Skeletal muscle cell (primary cell): ENCODE measurements around the gene MBNL2.

Source experiments
- DNase-seq: peaks from one replicate; pipeline ENCODE4 v3.0.0-alpha.2; 2010; ENCODE audit warnings: low read depth
- H3K4me3 ChIP-seq: 2 replicates; pipeline ENCODE4 v1.5.1; 2011; ENCODE audit warnings: low read depth, mild to moderate bottlenecking, control low read depth, low read length, moderate library complexity

MBNL2 gene

DNA sequence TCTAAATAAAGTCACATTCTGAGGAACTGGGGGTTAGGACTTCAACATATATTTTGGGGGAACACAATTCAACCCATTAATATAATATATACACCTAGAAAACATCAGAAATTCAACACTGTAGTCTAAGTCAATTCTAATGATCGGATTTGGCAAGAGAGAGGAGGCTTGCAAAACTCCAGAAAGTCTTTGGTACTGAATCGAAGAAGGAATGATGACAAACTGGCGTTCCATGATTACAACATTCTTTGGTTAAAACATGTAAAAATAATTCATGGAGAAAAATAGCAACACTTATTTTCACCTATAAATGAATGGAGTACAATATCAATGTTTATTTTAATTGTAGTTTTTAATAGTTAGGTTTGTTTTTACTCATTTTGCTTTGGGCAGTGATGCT, 62.4 kb downstream of the MBNL2 start:
- H3K4me3 ChIP-seq, result no peak overlapping the region
- no peak for DNase-seq

DNA sequence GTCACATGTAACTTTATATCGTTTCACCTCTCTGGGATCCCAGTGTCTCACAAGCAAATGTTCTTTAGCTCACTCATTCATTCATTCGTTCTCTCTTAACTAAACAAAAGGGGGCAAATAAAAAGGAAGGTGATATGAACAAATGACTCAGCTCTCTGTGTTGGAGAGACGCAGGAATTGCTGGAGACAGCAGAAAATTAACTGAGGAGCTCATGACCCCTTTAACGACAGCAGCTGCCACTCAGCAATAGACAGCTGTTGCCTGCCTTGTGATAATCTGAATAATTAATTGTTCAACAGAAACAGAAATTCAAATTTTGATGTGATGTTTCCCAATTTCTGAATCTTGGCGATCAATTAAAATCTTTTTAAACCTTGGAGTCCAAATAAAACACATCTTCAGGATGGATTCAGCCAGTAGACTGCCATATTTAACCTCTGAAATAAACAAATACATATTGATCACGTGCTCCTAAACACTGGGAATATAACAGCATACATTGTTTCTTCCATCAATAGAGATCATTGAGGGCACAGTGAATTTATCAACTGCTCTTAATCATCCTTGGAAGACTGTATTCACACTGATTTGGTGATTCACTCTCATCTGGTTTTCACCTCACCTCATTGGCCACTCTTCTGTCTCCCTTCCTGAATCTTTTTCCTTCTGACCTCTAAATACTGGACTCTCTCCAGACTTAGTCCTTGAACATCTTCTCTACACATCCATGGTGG, 63.3 kb downstream of the MBNL2 start:
- H3K4me3 ChIP-seq, result no peak overlapping the region

DNA sequence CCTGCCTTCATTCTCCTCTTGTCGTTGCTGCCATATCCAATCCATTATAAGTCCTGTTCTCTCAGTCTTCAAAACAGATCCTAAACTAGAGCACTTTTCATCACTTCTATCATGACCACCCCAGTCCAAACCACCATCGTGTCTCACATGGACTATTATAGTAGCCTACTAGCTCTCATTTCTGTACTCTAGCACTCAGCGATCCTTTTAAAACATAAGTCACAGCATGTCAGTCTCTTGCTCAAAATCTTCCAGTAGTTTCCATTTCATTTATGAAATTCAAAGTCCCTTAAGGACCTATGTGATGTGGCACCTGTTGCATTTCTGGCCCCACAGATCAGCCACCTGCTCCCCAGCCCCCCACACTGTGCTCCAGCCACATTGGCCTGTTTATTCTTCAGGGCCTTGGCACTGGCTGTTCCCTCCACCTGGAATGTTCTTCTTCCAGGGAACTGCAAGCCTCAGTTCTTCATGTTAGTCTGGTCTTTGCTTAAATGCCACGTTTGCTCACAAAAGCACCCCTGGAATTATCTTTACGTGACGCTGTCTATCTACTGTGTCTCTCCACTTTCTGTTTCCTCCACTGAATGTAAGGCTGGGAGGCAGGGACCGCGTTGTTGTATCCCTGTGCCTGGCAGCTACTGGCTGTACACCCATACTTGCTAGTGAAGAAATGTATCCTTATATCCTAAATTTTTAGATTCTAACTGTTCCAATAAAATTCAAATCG, 64.3 kb downstream of the MBNL2 start:
- DNase-seq, result no peak
- H3K4me3 ChIP-seq, result no peak overlapping the region

More for the DNA sequence above, 63.3 kb downstream of the MBNL2 start:
- DNase-seq, result no peak

DNA sequence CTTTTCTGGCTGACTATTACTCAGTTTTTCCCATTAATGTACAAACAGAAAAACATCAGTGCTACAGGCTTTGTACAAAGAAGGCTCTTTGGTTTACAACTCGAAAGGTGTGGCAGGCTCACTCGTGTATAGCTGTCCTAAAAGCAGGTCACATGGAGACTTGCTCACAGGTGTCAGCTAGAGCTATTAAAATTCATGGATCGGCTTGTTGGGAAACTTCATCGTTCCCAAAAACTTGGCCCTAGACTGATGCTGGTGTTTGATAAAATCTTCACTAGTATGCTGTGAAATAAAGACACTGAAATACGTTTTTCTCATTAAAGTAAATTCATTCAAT, 64.9 kb downstream of the MBNL2 start:
- H3K4me3 ChIP-seq, result no peak overlapping the region
- DNase-seq, result no peak

DNA sequence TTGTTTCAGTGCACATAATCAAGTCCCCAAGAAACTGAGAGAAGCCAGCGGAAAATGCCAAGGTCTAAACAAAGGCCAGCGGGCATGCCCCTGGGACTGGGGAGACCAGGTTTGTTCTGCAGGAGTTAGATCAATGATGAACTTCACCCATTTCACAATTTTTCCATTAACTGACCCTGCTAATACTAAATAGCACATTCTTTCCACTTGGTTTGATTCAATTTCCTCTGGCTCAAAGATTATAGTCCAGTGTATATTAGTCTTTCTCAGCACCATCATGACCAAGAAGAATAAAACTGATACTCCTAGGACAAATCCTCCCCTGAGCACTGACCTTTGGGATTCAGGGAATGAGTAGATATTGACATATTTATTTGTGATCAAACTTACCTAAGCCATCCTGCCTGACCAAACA, 66.4 kb downstream of the MBNL2 start:
- no peak overlapping the region for H3K4me3 ChIP-seq
- no peak for DNase-seq

DNA sequence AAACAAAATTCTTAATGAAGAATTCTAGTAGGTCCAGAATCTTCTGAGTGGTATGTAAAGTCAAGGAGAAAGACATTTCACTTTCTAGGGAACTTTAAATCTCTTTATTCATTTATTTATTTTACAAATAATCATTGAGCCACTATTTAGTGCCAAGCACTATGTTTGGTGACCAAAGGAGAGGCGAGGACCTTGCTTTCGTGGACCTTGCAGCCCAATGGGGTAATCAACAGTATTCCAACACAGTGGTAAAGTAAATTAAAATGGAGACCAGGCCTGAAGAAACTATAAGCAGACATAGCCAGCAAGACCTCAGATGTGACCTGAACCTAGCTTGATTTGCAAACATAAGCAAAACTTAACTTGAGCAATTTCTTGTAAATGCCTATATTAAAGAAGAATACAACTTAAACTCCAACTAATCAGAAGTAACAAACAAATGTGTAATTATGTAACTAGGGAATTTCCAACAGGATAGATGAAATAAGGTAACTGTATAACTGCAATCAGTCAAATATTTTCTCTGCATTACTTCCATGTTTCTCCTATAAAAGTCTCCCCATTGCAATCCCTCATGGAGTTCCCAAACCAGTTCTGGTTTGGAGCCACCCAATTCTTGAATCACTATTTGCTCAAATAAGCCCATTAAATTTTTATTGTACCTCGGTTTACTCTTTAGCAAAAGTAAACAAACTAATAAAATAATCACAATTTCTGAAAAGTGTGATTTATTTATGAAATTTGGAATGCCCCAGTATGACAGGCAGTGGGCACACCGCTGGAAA, 67.6 kb downstream of the MBNL2 start:
- no peak for DNase-seq

DNA sequence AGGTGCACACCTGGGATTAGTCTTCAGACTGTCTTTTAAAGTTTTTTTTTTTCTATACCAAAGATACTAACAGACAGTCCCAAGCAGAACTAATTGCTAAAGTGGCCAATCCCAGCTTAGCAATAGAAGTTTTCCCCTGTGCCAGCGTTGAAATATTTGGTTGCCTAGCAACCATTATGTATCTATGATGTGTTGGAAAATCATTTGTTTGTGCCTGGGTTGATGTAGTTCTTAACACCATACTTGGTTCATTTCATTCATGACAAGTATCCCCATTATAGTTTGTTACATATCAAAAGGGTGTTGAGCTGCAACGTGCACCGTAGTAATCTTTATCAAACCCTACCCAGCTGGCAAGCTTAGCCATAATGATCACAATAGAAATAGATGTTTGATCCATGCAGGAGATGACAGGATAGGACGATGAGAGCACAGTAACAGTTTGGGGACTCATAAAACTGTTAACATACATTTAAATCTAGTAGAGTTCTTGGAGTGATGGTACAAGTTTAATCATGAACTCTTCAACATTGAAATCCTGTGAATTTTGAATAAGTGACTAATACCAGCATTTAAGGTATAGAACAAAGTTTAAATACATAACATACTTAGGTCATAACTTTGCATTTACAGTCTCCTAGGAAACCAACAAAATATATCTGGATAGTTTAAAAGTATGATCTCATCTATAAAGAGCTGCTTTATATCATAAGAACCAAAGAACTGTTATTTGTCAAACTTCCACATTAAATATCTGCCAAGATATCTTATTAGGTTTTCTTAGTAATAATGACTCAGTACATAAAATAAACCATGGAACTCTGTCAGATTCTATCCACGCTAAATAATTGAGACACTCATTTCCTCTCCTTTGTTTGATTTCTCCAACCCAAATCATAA, 73.4 kb downstream of the MBNL2 start:
- no peak for DNase-seq
- H3K4me3 ChIP-seq, result no peak overlapping the region

More for the DNA sequence above, 67.6 kb downstream of the MBNL2 start:
- no peak overlapping the region for H3K4me3 ChIP-seq

DNA sequence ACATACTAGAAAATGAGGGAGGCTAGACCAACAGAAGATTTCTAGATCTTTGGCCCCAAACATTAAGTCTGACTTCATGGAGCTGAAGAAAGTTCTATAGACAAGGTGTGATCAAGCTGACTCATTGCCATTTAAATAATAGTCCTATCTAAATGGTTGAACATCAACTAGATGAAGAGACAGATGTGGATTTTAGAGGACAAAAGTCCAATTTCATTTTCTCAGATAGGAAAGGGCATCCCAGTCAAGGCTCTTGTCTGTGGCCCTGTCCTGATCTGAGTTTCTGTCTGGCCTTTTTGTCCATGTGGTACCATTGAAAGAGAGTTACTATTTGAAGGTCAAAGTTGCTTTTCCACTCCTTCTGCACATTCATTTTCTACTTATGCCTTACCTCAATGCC, 74.6 kb downstream of the MBNL2 start:
- DNase-seq, result no peak
- H3K4me3 ChIP-seq, result no peak overlapping the region

DNA sequence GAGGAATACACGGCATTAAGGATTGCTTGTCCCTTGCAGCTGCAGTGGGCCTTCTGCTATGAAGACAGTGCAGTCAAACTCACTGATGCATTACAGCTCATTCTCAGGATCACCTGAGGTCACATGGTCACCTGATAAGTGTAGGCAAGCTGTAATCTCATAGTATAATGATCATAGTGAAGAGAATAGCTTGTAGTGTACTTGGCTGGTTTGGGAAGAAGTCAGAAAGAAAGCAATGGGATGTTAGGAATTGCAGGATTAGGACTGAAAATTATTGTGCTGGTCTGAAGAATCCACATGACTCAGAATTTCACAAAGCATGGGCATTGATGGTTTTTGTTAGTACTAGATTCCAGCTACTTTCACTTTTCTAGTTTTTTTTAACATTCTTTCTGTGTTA, 76.7 kb downstream of the MBNL2 start:
- H3K4me3 ChIP-seq, result no peak overlapping the region
- DNase-seq, result no peak

DNA sequence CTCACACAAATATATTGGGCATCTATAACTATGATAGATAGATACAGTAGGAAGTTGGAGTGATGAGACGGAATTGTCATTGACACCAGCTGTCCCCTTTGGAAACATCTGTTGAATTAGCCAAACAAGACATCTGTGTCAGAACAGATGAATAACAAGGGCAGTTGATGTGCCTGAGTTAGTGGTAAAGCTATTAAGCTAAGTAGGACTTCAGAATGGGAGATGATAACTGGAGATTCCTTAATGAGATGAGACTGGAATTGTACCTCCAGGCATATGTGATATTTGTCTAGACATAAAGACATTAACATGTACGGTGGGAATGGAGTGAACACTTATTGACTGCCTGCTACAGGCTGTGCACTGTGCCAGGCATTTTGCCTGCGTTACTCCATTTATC, 78.7 kb downstream of the MBNL2 start:
- DNase-seq, result no peak
- H3K4me3 ChIP-seq, result no peak overlapping the region

DNA sequence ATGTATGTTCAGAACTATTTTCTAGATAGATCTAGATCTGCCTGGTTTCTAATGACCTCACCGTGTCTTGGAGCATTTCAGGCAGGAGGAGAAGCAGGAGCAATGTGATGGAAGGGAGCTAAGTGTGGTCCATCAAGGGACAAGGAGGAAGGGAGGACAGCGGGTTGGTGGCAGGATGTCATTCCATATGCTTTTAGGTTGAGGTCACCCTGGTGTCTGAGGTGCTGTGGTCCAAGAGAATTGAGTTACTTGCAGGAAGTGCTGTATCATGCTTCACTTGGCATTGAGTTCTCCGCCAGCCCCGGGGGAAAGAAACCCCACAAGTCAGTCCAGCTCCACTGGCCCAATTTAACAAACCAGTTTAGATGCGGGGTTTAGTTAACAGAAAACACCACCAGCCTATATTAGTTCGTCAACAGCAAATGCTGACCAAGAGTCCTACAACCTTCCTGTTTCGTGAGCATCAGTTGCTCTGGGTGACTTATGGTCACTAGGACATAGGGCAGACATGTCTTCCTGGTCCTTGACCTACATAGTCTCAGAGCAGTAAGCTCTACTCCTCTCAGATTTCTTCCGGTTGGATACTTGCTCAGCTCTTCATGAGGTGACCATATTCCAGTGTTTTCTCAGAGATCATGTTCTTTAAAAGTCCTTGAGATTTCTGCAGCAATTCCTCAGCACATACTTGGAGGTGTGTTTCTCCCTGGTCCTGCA, 79.4 kb downstream of the MBNL2 start:
- DNase-seq, result no peak
- H3K4me3 ChIP-seq, result no peak overlapping the region

DNA sequence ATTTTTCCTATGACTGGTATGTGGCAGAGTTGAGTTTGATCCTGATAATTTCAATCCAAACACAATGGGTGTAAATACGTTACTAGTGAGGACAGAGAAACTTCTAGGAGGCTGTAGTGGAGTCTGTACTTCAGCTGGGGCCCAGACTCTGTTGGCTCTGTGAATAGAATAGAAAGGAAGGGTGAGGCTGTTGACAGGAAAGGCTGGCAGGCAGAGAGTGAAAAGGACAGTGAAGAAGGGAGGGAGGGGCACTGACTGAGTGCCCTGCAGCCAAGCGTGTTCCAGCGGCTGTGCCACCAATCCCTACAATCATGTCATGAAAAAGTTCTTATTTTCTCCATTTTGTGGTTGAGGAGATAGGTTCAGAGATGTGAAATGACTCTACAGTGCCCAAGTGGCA, 80.5 kb downstream of the MBNL2 start:
- no peak overlapping the region for H3K4me3 ChIP-seq
- DNase-seq, result no peak

DNA sequence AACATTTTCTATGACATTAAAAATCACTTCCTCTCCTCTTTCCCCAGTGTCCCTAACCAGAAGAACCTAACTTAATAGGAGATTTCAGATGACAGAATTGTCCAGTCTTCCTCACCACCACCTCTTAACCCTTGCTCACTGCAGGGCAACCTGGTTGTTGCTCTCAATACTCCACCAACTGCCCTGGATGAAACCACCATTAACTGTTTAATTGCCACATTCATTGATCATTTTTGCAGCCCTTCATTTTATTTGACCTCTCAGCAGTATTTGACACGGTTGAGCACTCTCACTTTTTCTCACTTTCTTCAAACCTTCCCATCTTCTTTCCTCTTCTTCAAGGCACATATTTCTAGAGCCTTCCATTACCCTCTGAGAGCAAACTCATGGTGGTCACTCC, 84.0 kb downstream of the MBNL2 start:
- no peak for DNase-seq
- H3K4me3 ChIP-seq, result no peak overlapping the region

DNA sequence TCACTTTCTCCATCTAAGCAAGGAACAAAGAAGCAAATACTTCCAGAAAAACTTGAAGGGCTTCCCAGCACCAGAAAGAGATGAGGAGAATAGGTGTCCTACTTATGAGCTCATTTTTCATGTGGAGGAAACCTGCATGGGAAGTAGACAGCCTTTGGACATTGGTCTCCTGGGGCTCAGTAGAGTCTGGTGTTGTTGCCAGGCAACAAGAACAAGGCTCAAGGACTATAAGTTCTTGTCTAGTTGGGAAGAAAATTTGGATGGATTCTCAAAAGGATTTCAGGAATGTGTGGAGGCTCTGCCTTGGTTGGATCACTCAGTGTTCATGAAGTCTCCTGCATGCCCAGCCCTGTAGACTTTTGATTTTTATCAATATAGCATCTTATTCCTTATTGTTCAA, 84.5 kb downstream of the MBNL2 start:
- H3K4me3 ChIP-seq, result no peak overlapping the region
- no peak for DNase-seq

DNA sequence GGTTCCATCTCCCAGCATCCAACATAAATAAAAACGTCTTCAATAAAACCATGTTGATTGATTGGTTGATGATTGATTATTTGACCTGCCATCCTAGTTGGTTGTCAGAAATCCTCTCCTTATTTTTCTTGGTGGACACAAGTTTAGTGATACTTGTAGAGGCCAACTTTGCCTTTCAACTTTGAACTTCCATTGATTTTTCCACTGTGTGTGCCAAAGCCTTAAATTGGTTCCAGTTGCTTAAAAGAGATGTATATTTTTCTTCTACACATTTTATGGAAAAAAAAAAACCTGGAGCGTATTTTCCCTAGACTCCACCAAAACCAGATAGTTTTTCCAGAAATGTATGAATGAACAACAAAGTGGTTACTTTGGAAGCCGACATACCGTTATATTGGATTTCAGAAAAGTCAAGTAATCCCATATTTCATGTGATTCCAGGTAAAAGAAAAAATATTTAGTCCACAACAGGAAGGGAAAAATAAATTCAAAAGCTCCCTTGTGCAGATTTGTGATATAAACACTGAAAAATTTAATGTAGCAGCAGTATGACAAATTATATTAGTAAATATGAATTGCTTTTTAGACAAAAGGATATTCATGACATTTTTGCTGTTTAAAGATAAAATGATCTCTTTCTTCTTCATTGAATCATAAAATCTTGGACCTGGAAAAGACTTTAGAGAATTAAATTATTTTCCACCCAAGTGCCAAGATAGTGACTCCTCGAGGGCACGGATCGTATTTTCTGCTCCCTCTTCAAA, 85.2 kb downstream of the MBNL2 start:
- H3K4me3 ChIP-seq, result no peak overlapping the region

DNA sequence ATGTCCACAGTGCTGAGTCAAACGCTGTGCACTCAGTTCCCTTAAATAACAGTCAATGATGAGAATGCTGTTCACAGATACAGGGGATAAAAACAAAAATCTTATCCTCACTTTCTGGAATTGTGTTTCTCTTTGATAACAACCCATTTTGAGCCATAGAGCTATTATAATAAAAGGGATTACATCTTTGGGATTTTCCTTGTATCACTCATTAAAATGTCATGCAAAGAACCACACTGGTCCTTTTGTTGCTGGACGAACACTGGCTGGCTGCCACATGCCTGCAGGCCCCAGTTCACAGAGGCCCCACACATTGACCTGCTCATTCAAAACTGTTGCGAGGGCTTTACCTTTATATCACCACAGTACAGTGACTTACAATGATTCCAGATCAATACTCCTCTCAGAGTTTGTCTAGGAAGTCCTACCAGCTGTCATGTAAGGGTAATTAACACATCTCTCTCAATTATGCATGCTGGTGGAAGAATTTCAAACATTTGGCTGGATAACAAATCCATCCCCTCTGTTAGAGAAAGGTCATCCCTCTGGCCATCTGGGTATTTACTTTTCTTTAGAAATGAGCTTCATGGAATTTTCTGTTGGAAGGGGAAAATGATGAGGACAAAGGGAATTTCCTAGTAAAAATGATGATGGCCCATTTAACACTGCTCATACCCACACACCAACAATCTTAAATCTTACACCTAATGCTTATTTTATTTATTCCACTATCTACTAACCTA, 85.9 kb downstream of the MBNL2 start:
- H3K4me3 ChIP-seq, result no peak overlapping the region
- no peak for DNase-seq

More for the DNA sequence above, 85.2 kb downstream of the MBNL2 start:
- no peak for DNase-seq

DNA sequence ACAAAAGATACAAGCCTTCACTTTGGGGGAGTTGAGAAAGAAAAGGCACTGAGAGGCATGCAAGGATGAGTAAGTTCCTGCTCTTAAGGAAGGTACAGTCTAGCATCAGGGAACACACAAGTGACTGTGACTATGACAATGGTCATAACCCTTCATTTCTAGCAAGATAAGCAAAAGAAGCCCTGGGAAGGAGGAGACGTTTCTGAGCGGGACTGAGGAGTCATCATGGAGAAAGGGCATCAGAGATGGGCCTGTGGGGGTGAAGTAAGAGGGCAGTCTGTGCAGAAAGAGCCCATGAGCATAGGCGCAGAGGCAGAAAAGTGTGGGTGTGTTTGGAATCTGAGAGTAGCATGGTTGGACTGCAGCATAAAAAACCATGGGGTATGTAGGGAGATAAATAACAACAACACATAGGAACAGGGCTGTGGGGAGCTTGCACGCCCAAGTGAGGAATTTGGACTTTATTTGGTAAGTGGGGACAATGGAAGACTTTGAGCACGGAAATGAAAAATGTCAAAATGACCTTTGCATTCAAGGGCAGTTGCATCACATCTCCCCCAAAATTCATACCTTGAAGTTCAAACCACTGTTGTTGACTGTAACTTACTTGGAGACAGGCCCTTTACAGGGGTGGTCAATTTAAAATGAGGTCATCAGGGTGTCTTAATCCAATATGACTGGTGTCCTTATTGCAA, 86.7 kb downstream of the MBNL2 start:
- H3K4me3 ChIP-seq, result no peak overlapping the region
- no peak for DNase-seq
